MM.1S (cell line): ENCODE data around the gene BCL2L2.

Experiments
- DNase-seq: peaks from one replicate; pipeline ENCODE4 v3.0.0-alpha.2; 2015
- H2AFZ ChIP-seq: fragments of 300-600 bp; sonication (generic); 2 replicates; pipeline ENCODE4 v1.6.0; 2016; ENCODE audit warnings: antibody characterized with exemption, low read length
- H3F3A ChIP-seq: fragments of 300-600 bp; sonication (generic); 2 replicates; pipeline ENCODE4 v1.6.1; 2016; ENCODE audit warnings: mild to moderate bottlenecking, antibody characterized with exemption, low read length, moderate library complexity, mixed read lengths; ENCODE audit not compliant: insufficient read depth
- H3K27ac ChIP-seq: fragments of 300-600 bp; sonication (generic); 2 replicates; pipeline ENCODE4 v1.5.1; 2016; ENCODE audit warnings: mild to moderate bottlenecking, low read length
- H3K27me3 ChIP-seq: fragments of 300-600 bp; sonication (generic); replicated peaks from 2 replicates; pipeline ENCODE4 v1.6.0; 2016; ENCODE audit warnings: low read length; ENCODE audit not compliant: insufficient read depth
- H3K36me3 ChIP-seq: fragments of 300-600 bp; sonication (generic); replicated peaks from 2 replicates; pipeline ENCODE4 v1.6.1; 2016; ENCODE audit warnings: mild to moderate bottlenecking, low read length, mixed read lengths; ENCODE audit not compliant: insufficient read depth
- H3K4me1 ChIP-seq: fragments of 300-600 bp; sonication (generic); 2 replicates; pipeline ENCODE4 v1.6.1; 2016; ENCODE audit warnings: low read length, mixed read lengths
- H3K4me2 ChIP-seq: fragments of 300-600 bp; sonication (generic); 2 replicates; pipeline ENCODE4 v1.6.0; 2016; ENCODE audit warnings: low read depth, low read length
- H3K4me3 ChIP-seq: fragments of 300-600 bp; sonication (generic); 2 replicates; pipeline ENCODE4 v1.5.1; 2016; ENCODE audit warnings: low read length, mixed read lengths
- H3K79me2 ChIP-seq: fragments of 300-600 bp; sonication (generic); 2 replicates; pipeline ENCODE4 v1.6.1; 2016; ENCODE audit warnings: mixed run types, low read length, mixed read lengths
- H3K9ac ChIP-seq: fragments of 300-600 bp; sonication (generic); 2 replicates; pipeline ENCODE4 v1.6.1; 2016; ENCODE audit warnings: low read length, mixed read lengths
- H3K9me2 ChIP-seq: fragments of 300-600 bp; sonication (generic); replicated peaks from 2 replicates; pipeline ENCODE4 v1.6.1; 2016; ENCODE audit warnings: mild to moderate bottlenecking, low read length, mixed read lengths; ENCODE audit not compliant: insufficient read depth
- H3K9me3 ChIP-seq: fragments of 300-600 bp; sonication (generic); replicated peaks from 2 replicates; pipeline ENCODE4 v1.6.1; 2016; ENCODE audit warnings: mild to moderate bottlenecking, low read length, mixed read lengths; ENCODE audit not compliant: insufficient read depth
- H4K20me1 ChIP-seq: fragments of 300-600 bp; sonication (generic); 2 replicates; pipeline ENCODE4 v1.6.1; 2016; ENCODE audit warnings: mild to moderate bottlenecking, low read length, moderate library complexity, mixed read lengths; ENCODE audit not compliant: insufficient read depth
- CTCF ChIP-seq: fragments of 300-600 bp; sonication (generic); IDR thresholded peaks from 2 replicates; pipeline ENCODE4 v1.5.1; 2016; ENCODE audit warnings: antibody characterized with exemption, low read length, mixed read lengths
- EZH2 ChIP-seq: fragments of 300-600 bp; sonication (generic); optimal IDR thresholded peaks from 2 replicates; pipeline ENCODE3; 2017; ENCODE audit warnings: low read depth, mild to moderate bottlenecking, antibody characterized with exemption, low read length, mixed read lengths
- EZH2phosphoT487 ChIP-seq: fragments of 300-600 bp; sonication (generic); IDR thresholded peaks from 2 replicates; pipeline ENCODE4 v1.6.1; 2018; ENCODE audit warnings: antibody characterized with exemption, low read length

The BCL2L2 gene

GRCh38 chr14:23353433-23353780 is 46.8 kb downstream of the BCL2L2 start:
- Histone ChIP-seq H3K9me3 (no peaks in the 10 kb centered on the region), H3K9ac (no peak overlapping the region), H3K36me3 (no peaks in the 10 kb centered on the region), H3F3A (no peaks in the 10 kb centered on the region), H3K4me3 (no peak overlapping the region), H4K20me1 (no peaks in the 10 kb centered on the region), H3K27me3 (peaks cover 5% of the 10 kb centered on the region), H3K4me1 (no peaks in the 10 kb centered on the region), H3K4me2 (no peak overlapping the region), H3K79me2 (no peaks in the 10 kb centered on the region), H3K27ac (no peak overlapping the region), H3K9me2 (no peaks in the 10 kb centered on the region), H2AFZ (no peak overlapping the region)
- no peak for DNase-seq
- no peak for TF ChIP-seq CTCF
- TF ChIP-seq EZH2, result no peak
- TF ChIP-seq EZH2phosphoT487, result no peak

- no peaks in the 10 kb centered on the region for H3K79me2 ChIP-seq
- peaks cover 5% of the 10 kb centered on the region for H3K27me3 ChIP-seq
- H2AFZ ChIP-seq, result no peak overlapping the region
- H3F3A ChIP-seq, result no peaks in the 10 kb centered on the region
- no peak overlapping the region for H3K4me2 ChIP-seq
- no peaks in the 10 kb centered on the region for H4K20me1 ChIP-seq
- no peaks in the 10 kb centered on the region for H3K4me1 ChIP-seq
- no peak for DNase-seq
- H3K9ac ChIP-seq, result no peak overlapping the region
- no peaks in the 10 kb centered on the region for H3K9me3 ChIP-seq
- H3K36me3 ChIP-seq, result no peaks in the 10 kb centered on the region
- no peak overlapping the region for H3K4me3 ChIP-seq
- no peaks in the 10 kb centered on the region for H3K9me2 ChIP-seq
- no peak overlapping the region for H3K27ac ChIP-seq
- TF ChIP-seq EZH2 (no peak), EZH2phosphoT487 (no peak), CTCF (no peak)
These were observed 48.4 kb downstream of the BCL2L2 start for GRCh38 chr14:23354990-23355389.

GRCh38 chr14:23355871-23356435 is 49.3 kb downstream of the BCL2L2 start:
- H4K20me1 ChIP-seq, result no peaks in the 10 kb centered on the region
- no peak overlapping the region for H2AFZ ChIP-seq
- no peaks in the 10 kb centered on the region for H3K9me2 ChIP-seq
- no peak for TF ChIP-seq EZH2phosphoT487
- TF ChIP-seq CTCF, result no peak
- TF ChIP-seq EZH2, result no peak
- no peak overlapping the region for H3K4me3 ChIP-seq
- DNase-seq, result no peak
- H3K4me2 ChIP-seq, result no peak overlapping the region
- H3F3A ChIP-seq, result no peaks in the 10 kb centered on the region
- no peaks in the 10 kb centered on the region for H3K79me2 ChIP-seq
- no peaks in the 10 kb centered on the region for H3K9me3 ChIP-seq
- no peaks in the 10 kb centered on the region for H3K4me1 ChIP-seq
- peaks cover 5% of the 10 kb centered on the region for H3K27me3 ChIP-seq
- H3K36me3 ChIP-seq, result no peaks in the 10 kb centered on the region
- no peak overlapping the region for H3K9ac ChIP-seq
- H3K27ac ChIP-seq, result no peak overlapping the region
